GM18508 (cell line): ENCODE measurements around the gene ZG16B.

Source experiments
- ATAC-seq: cut with Tn5 transposase; IDR thresholded peaks from one replicate; pipeline ENCODE4 v1.9.1; 2021; ENCODE audit warnings: moderate number of reproducible peaks; ENCODE audit not compliant: insufficient read depth, unreplicated experiment

ZG16B gene

DNA sequence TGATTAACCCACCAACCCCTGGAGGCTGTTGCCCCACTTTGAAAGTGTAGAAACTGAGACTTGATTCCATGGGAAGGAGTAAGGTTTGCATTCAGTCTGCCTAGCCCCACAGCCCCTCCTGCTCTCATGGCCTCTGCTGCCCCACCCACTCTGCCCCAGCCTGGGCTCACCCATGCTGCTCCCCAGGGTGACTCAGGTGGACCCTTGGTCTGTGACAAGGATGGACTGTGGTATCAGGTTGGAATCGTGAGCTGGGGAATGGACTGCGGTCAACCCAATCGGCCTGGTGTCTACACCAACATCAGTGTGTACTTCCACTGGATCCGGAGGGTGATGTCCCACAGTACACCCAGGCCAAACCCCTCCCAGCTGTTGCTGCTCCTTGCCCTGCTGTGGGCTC, 25.4 kb upstream of the ZG16B start:
- no peak for ATAC-seq

DNA sequence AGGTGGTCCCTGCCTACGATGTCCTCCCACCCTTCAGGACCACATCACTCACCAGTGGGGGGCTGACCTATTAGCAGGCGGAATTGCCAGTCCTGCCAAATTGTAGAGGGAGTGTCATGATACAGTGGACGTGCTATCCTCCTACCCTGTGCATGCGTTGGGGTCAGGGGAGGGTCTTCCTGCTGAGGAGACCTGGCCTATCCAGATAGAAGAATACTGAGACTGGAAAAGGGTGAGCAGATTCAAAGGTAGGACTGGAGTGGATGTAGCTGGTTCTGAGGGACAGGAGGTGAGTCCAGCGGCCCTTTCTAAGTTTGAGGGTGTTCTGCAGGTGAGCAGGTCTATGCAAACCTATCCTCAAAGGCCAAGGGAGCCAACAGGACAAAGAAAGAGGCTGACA, 23.8 kb upstream of the ZG16B start:
- ATAC-seq: no peak

DNA sequence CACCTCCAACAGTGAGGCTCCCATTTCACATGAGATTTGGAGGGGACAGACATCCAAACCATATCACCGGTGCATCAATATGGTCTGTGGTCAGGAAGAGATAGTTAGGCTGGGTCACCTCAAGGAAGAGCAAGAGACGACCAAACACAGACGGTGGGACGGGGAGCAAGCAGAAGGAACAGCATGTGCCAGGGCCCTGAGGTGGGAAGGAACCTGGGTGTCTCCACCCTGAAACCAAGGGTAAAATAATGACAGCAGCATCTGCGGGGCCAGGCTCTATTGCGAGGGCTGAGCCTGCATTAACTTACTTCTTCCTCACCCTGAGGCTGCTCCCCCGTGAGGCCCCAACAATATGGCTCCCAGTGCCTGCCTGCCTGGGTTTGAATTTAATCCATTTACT, 21.9 kb upstream of the ZG16B start:
- ATAC-seq: no peak

DNA sequence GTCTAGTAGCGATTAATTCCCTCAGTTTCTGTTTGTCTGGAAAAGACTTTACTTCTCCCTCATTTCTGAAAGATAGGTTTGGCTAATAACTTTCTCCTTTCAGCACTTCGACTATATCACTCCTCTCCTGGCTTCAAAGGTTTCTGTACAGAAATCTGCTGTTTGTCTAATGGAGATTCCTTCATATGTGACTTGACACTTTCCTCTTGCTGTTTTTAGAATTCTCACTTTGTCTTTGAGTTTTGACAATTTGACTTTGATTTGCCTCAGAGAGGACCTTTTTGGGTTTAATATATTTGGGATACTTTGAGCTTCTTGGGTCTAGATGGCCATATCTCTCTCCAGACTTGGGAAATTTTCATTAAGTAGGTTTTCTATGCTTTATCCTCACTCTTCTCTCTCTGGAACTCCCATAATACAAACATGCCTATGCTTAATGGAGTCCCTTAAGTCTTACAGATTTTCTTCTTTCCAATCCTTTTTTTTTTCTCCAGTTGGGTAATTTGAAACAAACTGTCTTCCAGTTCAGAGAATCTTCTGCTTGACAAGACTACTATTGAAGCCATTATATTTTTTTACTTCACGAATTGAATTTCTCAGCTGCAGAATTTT, 20.8 kb upstream of the ZG16B start:
- ATAC-seq: no peak

DNA sequence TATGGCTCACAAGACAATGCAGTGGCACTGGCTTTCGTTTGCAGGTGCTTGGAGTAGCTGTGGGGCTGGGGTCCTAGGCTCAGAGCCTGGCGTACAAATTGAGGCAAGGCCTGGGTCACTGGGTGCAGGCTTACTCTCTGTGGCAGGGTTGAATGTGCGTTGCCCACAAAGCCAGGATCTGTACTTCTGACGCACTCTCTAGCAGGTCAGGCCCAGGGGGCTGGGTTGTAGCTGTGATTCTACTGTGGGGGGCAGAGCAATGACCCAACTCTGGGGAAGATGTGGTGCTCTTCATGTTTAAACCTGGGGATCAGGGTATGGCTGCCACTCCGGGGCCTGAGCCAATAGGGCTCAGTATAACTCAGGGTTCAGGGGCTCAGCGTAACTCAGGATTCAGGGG, 19.5 kb upstream of the ZG16B start:
- no peak for ATAC-seq

DNA sequence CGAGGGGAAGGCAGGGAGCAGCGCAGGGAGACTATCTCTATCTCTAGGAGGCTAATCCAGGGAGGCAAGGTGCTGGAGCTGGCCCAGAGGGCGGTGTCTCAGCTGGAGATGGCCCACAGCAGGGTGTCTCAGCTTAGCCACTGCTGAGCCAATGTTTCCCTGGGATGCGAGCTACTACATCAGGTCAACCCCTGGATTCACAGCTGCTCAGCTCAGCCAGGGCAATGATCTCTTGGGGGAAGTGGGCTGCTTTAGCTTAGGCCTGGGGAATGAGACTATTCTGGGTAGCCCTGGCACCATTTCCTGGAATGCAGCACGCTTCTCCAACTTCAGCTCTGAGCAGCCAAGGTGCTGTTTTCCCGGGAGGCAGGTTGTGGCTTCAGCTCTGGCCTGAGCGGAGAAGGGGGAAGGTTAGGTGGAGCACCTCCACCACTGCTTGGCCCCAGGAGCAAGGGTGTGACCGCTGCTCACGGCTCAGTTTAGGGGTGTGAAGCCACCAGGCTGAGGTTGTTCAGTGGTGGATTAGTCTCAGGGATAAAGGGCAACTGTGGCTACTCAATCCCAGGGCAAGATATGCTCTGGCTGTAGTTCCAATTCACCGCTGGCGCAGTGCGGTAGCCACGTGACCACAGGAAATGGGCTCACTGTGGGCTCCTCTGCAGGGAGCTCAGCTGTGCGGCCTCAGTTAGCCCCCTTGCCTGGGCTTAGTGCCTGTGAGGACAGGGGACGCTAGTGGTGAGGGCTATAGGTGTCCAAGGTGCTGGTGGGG, 18.2 kb upstream of the ZG16B start:
- no peak for ATAC-seq

DNA sequence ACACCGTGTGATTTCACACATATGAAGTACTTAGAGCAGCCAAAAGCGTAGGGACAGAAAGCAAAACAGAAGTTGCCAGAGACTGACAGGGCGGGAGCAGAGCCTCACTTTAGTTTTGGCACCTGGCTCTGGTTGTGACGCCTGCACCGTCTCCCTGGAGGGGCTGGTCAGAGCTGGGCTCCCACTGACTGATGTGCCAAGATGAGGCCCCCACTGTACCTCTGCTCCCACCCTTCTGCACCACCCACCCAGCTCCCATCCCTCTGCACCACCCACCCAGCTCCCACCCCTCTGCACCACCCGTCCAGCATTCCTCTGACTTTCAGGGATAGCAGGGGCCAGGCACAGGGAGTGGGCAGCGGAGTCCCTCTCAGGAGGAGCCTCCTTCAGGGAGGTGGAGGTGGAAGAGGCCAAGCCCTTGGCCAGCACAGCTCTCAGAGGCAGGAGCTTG, 16.3 kb upstream of the ZG16B start:
- no peak for ATAC-seq

DNA sequence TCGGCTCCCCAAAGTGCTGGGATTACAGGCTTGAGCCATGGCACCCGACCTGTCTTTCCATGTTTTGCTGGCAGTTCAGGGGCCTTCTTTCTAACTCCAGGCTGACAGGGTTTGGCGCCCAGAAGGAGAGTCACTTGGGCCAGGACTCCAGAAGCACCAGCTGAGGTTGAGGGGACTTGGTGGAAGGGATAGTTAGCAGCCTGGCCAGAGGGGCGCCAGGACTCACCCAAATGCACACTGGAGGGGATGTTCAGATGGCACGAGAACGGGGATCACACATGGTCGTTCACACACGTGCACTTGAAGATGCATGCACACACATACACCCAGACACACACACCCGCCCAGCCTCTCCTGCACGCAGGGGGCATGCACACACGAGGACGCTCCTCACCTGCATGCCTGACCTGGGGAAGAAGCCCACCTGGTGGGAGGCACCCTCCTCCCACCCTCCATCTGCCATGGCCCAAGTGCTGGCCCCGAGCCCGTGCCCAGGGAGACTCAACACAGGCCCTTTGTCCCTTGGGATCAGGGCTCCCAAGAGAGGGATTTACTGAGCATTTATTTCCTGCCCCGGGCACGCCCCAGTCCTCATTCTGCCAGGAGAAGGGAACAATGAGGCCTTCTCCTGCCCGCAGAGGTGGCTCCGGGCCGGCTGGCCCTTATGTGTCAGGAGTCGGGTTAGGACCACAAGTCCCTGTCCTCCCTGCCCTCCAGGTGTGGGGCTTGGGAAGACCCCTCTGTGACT, 15.4 kb upstream of the ZG16B start:
- no peak for ATAC-seq

DNA sequence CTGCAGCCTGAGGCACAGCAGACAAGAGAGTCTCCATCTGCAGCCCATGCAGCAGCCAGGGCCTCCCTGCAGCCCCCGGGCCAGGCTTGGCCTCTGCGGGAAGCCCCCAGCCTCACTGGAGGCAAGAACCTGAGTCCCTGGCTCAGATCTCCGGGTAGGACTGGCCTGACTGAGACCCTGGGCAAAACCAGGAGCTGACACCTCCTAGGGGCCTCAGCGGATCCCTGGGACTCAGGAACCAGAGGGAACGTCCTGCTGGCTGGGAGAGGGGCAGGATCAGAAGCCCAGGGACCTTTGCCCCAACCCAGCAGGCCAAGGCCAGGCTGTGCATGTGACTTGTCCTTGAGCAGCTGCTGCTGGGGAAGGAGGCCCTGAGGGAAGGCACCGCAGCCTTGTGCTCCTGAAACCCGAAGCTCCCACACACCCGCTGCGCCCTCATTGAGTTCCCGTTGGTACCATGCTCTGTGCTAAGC, 14.8 kb upstream of the ZG16B start:
- ATAC-seq: no peak

DNA sequence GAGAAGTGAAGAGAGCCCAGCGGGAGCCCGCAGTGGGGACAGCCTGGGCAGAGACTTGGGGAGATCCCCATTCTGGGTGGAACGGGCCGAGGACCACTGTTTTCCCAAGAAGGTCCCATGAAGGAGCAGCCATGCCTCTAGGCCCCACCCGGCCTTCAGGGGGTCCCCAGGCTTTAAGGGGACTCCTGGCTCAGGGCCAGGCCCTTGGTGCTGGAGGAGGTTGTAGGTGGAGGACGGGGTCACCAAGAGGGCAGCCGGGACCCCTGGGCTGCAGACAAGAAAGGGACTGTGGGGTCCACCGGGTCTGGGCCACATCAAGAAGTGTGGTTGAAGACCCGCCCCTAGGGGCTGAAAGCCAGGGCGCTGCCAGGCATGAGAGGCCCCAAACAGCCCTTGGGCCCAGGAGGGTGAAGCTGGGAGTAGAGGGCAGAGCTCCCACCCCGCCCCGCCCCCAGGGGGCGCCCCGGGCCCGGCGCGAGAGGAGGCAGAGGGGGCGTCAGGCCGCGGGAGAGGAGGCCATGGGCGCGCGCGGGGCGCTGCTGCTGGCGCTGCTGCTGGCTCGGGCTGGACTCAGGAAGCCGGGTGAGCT, 13.3 kb upstream of the ZG16B start, which contains the start of gene PRSS21:
TSS of gene PRSS21 (plus strand) at position 487 of the 589 bp plus-strand sequence. CDS start at position 519, 32 bp downstream.
- ATAC-seq: no peak

DNA sequence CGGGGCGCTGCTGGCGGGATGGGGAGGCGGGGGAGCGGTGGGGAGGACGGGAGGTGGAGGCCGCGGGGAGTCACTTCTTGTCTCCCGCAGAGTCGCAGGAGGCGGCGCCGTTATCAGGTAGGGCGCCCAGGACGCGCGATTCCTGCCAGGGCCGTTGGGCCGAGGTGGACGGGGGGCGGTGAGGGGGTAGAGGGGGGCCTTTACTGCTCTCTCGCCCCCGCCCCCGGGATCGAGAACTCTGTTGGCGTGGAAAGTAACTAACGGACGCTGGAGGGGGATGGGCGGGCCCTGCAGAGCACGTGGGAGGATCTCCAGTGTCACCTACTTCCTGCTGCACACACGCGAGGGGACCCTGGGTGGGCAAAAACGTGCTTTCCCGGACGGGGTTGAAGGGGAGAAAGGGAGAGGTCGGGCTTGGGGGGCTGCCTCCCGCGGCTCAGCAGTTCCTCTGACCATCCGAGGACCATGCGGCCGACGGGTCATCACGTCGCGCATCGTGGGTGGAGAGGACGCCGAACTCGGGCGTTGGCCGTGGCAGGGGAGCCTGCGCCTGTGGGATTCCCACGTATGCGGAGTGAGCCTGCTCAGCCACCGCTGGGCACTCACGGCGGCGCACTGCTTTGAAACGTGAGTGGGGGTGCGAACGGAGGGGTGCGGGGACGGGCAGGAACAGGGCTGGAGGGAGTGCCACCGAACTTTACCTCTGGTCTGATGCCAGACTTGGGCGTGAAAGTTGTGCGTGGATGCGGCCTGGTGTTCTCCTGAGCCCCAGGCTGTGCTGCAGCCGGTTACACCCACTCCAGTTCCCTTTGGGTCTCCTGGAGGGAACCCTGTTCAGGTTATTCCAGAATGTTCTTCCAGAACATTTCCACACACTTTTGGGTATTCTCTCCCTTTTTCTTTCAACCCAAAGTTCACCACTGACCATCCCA, 12.5 kb upstream of the ZG16B start:
- no peak for ATAC-seq

DNA sequence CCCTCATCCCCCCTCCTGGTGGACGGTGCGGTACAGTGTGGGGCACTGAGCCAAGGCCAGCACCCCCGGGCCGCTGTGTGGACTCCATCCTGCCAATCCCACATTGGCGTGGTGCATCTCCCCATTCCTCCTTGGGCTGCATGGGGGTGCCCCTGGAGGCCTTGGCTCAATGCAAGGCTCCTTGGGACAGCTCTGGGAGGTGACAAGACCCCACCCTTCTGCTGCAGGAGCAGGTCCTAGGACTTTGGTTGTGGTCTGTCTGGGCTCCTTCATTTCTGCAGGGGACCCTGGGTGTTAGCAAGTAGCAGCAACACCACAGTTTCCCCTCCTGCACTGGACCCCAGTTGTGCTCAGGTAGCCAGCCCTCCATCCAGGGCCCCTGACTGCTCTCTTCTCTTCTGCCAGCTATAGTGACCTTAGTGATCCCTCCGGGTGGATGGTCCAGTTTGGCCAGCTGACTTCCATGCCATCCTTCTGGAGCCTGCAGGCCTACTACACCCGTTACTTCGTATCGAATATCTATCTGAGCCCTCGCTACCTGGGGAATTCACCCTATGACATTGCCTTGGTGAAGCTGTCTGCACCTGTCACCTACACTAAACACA, 11.7 kb upstream of the ZG16B start:
- ATAC-seq: no peak

DNA sequence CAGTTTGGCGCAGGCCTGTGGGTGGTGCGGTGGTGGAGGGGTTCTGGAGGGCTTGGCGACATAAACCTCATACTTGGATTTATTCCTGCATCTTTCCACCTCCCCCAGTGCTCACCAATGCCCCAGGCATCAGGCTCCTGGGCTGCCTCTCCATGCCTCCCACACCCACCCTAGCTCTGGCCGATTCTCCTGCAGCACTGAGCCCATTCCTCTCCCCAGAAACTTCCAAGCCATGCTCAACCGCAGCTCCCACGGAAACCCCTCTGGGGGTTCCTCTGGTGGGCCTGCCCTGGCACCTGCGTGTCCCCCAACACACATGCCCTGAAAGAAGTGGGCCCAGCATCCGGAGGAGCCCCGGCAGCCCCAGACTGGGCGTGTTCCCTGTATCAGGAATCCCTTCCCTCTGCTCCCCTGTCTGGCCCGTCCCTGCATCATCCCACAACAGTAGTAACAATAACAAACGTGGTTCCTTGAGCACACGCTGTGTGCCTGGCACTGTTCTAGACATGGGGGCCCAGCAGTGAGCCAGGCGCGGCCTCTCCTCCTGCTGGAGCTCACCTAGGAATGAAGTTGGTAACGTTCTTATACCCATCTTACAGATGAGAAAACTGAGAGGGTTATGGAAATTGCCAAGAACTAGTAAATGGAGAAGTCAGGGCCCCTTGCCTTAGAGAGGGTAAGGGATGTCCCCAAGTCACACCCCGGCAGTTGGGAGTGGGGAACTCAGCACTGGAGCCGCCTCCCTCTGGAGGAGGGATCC, 10.7 kb upstream of the ZG16B start:
- no peak for ATAC-seq

DNA sequence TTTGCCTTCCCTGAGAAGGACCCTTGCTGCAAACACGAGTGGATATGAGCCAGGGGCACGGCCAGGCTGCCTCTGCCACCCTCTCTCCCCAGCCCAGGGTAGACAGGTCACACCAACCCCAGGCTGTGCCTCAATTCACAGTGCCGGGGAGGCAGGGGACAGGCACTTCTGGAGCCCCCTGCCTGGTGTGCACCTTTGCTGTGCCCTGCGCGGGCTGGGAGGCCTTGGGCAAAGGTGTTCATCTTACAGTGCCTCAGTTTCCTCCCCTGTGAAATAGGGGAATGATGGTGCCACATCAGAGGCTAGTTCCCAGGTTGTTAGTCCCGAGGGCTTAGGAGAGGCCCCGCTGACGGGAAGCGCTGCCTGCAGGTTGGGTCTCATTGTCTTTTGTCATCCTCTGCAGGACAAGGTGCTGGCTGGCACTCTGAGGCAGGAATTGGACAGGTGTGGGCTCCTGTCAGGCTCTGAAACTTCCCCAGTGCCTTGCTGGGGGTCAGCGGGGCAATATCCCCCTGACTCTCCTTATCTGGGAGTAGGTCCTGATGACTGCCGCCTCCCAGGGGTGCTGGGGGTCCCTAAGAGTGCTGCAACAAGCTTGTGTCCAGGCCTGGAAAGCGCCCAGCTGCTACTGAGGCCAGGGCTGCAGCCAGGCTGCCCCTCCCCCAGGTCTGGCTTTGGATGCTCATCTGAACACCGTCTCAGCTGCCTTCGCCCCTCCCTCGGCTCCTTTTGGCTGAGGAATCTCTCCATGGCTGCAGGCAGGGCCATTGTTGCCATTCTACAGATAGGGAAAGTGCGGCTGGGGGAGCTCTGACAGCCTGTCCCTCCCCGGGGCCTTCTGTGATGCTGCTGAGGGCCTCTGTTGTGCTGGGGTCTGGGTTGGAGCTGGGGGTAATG, 9.9 kb upstream of the ZG16B start:
- ATAC-seq: no peak

DNA sequence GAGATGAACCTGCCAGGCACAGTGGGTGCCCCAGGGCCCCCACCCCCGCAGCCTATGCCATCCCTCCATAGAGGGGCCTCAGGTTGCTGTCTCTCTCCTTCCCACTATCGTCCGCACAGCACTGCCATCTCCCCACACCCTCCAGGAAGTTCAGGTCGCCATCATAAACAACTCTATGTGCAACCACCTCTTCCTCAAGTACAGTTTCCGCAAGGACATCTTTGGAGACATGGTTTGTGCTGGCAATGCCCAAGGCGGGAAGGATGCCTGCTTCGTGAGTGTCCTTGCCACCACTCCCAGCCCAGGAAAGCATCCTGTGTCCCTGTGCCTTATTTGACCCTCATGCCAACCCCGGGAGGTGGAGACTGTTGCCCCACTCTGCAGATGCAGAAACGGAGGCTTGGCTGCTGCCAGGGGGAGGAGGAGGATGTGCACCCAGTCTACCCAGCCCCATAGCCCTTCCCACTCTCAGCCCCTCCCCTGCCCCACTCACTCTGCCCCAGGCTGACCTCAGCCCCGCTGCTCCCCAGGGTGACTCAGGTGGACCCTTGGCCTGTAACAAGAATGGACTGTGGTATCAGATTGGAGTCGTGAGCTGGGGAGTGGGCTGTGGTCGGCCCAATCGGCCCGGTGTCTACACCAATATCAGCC, 9.1 kb upstream of the ZG16B start:
- ATAC-seq: no peak

DNA sequence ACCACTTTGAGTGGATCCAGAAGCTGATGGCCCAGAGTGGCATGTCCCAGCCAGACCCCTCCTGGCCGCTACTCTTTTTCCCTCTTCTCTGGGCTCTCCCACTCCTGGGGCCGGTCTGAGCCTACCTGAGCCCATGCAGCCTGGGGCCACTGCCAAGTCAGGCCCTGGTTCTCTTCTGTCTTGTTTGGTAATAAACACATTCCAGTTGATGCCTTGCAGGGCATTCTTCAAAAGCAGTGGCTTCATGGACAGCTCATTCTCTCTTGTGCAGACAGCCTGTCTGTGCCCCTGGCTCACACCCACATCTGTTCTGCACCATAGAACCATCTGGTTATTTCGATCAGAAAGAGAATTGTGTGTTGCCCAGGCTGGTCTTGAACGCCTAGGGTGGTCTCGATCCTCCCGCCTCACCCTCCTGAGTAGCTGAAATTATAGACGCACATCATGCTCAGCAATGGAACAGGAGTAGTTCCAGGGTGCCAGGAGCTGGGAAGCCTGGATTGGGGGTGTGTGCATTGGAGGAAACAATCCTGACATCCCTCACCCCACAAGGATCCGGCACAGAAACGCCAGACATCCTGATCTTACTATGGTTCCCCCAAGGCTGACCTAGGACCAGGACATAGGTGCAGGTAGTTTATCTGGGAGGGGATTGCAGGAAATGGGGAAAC, 8.5 kb upstream of the ZG16B start:
- ATAC-seq: no peak

DNA sequence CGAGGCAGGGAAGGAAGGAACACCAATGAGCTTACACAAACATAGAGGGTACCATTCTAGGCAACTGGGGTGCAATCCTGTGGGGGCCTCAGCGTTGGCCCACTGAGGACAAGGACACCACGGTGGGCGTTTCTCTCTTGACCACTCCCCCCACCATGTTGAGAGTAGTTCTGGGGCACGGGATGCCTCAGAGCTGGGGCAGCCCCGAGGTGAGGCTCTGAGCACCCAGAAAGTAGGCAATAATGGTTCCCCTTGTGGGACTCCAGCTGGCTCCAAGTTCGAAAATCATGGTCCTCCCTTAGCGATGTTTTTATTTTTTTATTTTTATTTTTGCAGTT, 8.0 kb upstream of the ZG16B start:
- ATAC-seq: no peak
